GM18858 (cell line): ENCODE measurements around the gene RASAL3.

Source experiments
- ATAC-seq: cut with Tn5 transposase; IDR thresholded peaks from one replicate; pipeline ENCODE4 v1.9.1; 2021; ENCODE audit not compliant: unreplicated experiment

The RASAL3 gene

GRCh38 chr19:15449620-15450527 lies 14.5 kb downstream of the RASAL3 start, which contains the start of gene WIZ:
Gene WIZ, minus strand, starts transcription at chr19:15449956. Its CDS starts 1,649 bp downstream, at chr19:15448307.
- no peak for ATAC-seq

GRCh38 chr19:15448778-15449619 lies 15.3 kb downstream of the RASAL3 start:
- ATAC-seq = no peak

- no peak for ATAC-seq
Observed at GRCh38 chr19:15448044-15448777, 16.1 kb downstream of the RASAL3 start.

GRCh38 chr19:15447057-15447456 lies 17.3 kb downstream of the RASAL3 start:
- no peak for ATAC-seq

- no peak for ATAC-seq
Observed at GRCh38 chr19:15445807-15446376, 18.5 kb downstream of the RASAL3 start.

- ATAC-seq = no peak
Observed at GRCh38 chr19:15445227-15445605, 19.1 kb downstream of the RASAL3 start.

GRCh38 chr19:15444505-15445226 lies 19.7 kb downstream of the RASAL3 start:
- ATAC-seq = no peak

GRCh38 chr19:15443838-15444237 lies 20.5 kb downstream of the RASAL3 start:
- ATAC-seq = no peak

- ATAC-seq = no peak
Observed at GRCh38 chr19:15443325-15443724, 21.0 kb downstream of the RASAL3 start.

GRCh38 chr19:15442142-15442920 lies 22.0 kb downstream of the RASAL3 start:
- ATAC-seq = no peak

- no peak for ATAC-seq
Observed at GRCh38 chr19:15441317-15441716, 23.0 kb downstream of the RASAL3 start.

- ATAC-seq = no peak
Observed at GRCh38 chr19:15439821-15440641, 24.3 kb downstream of the RASAL3 start.

GRCh38 chr19:15439078-15439799 lies 25.1 kb downstream of the RASAL3 start:
- ATAC-seq = no peak

GRCh38 chr19:15438577-15438976 lies 25.8 kb downstream of the RASAL3 start:
- ATAC-seq = no peak

- ATAC-seq = no peak
Observed at GRCh38 chr19:15438124-15438496, 26.2 kb downstream of the RASAL3 start.

GRCh38 chr19:15437355-15438123 lies 26.8 kb downstream of the RASAL3 start:
- no peak for ATAC-seq

- no peak for ATAC-seq
Observed at GRCh38 chr19:15436826-15437110, 27.6 kb downstream of the RASAL3 start.
